ENCODE results near the gene GLI2. TPM values are rescaled to one million over a fixed set of nuclear protein-coding genes. Genes with fewer than 3 reads are reported as not detected.

The GLI2 gene
- total RNA-seq, 1 donor from 2014 or later, result 42.9 TPM

DNA sequence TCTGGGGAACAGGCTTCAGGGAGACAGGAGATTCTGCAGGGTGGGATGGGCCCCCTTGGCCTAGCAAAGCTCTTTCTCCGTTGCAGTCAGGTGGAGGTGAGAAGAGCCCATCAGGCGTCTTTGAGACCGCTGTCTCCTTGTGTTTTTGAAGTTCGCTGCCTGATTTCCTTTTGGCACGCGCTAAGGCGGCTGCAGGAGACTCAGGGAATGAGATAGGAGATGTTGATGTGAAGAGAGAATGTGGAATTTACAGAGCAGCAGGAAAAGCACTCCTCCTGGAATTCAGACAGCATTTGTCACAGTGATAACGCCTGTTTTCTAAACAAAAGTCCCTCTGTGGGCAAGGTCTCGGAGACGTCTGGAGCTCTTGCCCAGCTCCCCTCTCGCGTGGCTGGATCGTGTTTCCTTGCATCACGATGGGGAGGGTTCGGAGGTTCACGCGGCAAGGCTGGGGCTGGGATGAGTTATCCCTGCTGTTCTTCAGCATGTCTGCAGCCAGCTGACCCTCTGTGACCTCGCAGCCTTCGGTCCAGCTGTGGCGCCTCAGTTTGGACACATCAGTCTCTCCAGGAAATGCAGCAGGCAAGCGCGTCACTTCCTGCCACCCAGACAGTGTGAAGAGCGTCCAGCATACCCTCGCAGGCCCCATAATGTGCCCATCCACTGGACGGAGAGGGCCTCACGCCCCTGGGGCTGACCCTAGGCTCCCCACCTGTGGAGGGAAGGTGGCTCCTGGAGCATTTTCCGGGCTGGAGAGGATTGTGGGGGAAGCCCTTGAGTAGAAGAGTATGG, 30.2 kb downstream of the GLI2 start:
- H3K36me3 Mint-ChIP-seq (ENCODE audit: low read depth, unreplicated experiment), result peaks cover 3% of the 10 kb centered on the region
- H3K79me2 ChIP-seq (ENCODE audit: insufficient read depth, low read length), result peaks cover 96% of the 10 kb centered on the region
- FAIRE-seq (peak; percentile 78), DNase-seq (ENCODE audit: low read depth) (peak; percentile 94)
- peak overlapping the region; percentile 98 for H3K27ac Mint-ChIP-seq (ENCODE audit: unreplicated experiment)
- no peaks in the 10 kb centered on the region for H3K9me3 ChIP-seq (ENCODE audit: insufficient read depth, low read depth, low read length)
- H3K27me3 Mint-ChIP-seq (ENCODE audit: low read depth, unreplicated experiment), result no peaks in the 10 kb centered on the region
- TF ChIP-seq EZH2 (IDR thresholded peaks at IDR 0.05; ENCODE audit: insufficient read depth, low read length), result no peak
- TF ChIP-seq, protein P1, sequence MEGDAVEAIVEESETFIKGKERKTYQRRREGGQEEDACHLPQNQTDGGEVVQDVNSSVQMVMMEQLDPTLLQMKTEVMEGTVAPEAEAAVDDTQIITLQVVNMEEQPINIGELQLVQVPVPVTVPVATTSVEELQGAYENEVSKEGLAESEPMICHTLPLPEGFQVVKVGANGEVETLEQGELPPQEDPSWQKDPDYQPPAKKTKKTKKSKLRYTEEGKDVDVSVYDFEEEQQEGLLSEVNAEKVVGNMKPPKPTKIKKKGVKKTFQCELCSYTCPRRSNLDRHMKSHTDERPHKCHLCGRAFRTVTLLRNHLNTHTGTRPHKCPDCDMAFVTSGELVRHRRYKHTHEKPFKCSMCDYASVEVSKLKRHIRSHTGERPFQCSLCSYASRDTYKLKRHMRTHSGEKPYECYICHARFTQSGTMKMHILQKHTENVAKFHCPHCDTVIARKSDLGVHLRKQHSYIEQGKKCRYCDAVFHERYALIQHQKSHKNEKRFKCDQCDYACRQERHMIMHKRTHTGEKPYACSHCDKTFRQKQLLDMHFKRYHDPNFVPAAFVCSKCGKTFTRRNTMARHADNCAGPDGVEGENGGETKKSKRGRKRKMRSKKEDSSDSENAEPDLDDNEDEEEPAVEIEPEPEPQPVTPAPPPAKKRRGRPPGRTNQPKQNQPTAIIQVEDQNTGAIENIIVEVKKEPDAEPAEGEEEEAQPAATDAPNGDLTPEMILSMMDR (IDR thresholded peaks at IDR 0.05; ENCODE audit: insufficient read depth, low read depth, low read length), result no peak
- no peak overlapping the region for H3K4me3 ChIP-seq (ENCODE audit: insufficient read depth, low read depth, low read length)
- H3K4me2 ChIP-seq (ENCODE audit: low read length), result peak overlapping the region; percentile 59
- peak overlapping the region; percentile 62 for H3K4me3 Mint-ChIP-seq (ENCODE audit: unreplicated experiment)
- H3K36me3 ChIP-seq (ENCODE audit: insufficient read depth, low read length), result no peaks in the 10 kb centered on the region
- no peaks in the 10 kb centered on the region for H3K9me3 Mint-ChIP-seq (ENCODE audit: unreplicated experiment)
- H3K4me1 Mint-ChIP-seq (ENCODE audit: low read depth, unreplicated experiment), result peaks cover 67% of the 10 kb centered on the region
- H3K27me3 ChIP-seq (ENCODE audit: insufficient read depth, low read length), result no peaks in the 10 kb centered on the region
- H3K4me1 ChIP-seq (ENCODE audit: insufficient read depth, low read length), result peaks cover 44% of the 10 kb centered on the region
- H4K20me1 ChIP-seq (ENCODE audit: insufficient read depth, low read length), result peaks cover 21% of the 10 kb centered on the region
- peak overlapping the region; percentile 95 for H3K27ac ChIP-seq (ENCODE audit: low read depth, low read length)
- H3K9ac ChIP-seq (ENCODE audit: low read length), result peak overlapping the region; percentile 75
- H2AFZ ChIP-seq (ENCODE audit: low read depth, low read length), result peak overlapping the region; percentile 7

DNA sequence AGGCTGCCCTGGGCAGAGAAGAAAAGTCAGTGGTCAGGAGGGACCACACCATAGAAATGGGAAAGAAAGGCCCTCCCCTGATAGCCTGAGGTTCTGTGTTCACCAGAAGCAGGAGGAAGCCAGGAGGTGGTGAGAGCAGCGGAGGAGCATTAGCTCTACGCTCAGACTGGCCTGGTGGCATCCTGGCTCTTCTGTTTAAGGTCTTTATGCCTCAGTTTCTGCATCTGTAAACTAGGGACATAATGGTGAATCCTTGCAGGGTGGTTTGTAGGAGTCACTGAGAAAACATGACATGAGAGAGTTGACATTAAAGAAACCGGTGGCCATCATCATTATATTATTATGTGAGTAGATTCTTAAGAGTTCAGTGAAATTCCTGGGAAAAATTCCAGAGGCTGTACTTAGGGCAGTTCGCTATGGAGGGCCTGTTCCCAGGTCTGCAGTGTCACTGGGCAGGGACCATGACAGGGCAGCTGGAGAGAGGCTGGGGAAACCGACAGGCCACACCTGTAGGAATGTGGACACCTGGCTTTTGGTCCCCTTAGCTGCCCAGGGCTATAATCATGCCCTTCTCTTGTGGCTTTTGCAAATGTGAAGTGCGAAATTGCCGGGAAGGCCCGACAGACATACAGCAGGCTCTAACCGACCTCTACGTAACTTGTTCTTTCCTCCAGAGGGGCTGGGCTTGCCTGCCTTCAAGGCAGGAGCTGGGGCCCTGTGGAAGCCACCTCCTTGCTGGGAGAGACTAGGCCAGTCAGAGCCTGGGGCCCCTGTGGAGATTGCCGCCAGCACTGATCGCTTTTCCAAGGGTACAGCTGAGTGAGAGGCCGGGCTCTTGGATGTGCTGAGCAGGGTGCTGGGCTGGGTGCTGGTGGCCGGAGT, 31.0 kb downstream of the GLI2 start:
- H3K4me3 Mint-ChIP-seq (ENCODE audit: unreplicated experiment), result peak overlapping the region; percentile 14

More for the DNA sequence above, 31.0 kb downstream of the GLI2 start:
- Histone ChIP-seq H3K36me3 (ENCODE audit: insufficient read depth, low read length) (no peaks in the 10 kb centered on the region), H4K20me1 (ENCODE audit: insufficient read depth, low read length) (peaks cover 18% of the 10 kb centered on the region), H3K9me3 (ENCODE audit: insufficient read depth, low read depth, low read length) (no peaks in the 10 kb centered on the region), H2AFZ (ENCODE audit: low read depth, low read length) (peak overlapping the region; percentile 7), H3K79me2 (ENCODE audit: insufficient read depth, low read length) (peaks cover 90% of the 10 kb centered on the region), H3K4me3 (ENCODE audit: insufficient read depth, low read depth, low read length) (no peak overlapping the region), H3K4me1 (ENCODE audit: insufficient read depth, low read length) (peaks cover 52% of the 10 kb centered on the region), H3K9ac (ENCODE audit: low read length) (peak overlapping the region; percentile 75), H3K27me3 (ENCODE audit: insufficient read depth, low read length) (no peaks in the 10 kb centered on the region), H3K27ac (ENCODE audit: low read depth, low read length) (peak overlapping the region; percentile 95), H3K4me2 (ENCODE audit: low read length) (peak overlapping the region; percentile 59)
- TF ChIP-seq EZH2 (IDR thresholded peaks at IDR 0.05; ENCODE audit: insufficient read depth, low read length), result no peak
- TF ChIP-seq, protein P1 (IDR thresholded peaks at IDR 0.05; ENCODE audit: insufficient read depth, low read depth, low read length), result no peak
- Mint-ChIP-seq H3K4me1 (ENCODE audit: low read depth, unreplicated experiment) (peaks cover 71% of the 10 kb centered on the region), H3K36me3 (ENCODE audit: low read depth, unreplicated experiment) (peaks cover 3% of the 10 kb centered on the region), H3K9me3 (ENCODE audit: unreplicated experiment) (no peaks in the 10 kb centered on the region), H3K27ac (ENCODE audit: unreplicated experiment) (peak overlapping the region; percentile 98), H3K27me3 (ENCODE audit: low read depth, unreplicated experiment) (no peaks in the 10 kb centered on the region)
- DNase-seq (ENCODE audit: low read depth), result peak; percentile 45
- peak; percentile 55 for FAIRE-seq

All from astrocyte (in vitro differentiated cells and primary cell).